Right ventricle myocardium superior (tissue), 1 donor: ENCODE results near the gene BECN2. TPM values are rescaled to one million over a fixed set of nuclear protein-coding genes. Genes with fewer than 3 reads are reported as not detected.

Source experiments
- ATAC-seq: fragments of 200-7000 bp; cut with Tn5 transposase; one replicate; pipeline ENCODE4 v1.9.1; 2020; ENCODE audit warnings: mild to moderate bottlenecking; ENCODE audit not compliant: poor library complexity
- DNase-seq: peaks from one replicate; pipeline ENCODE4 v3.0.0-alpha.2; 2020
- intact Hi-C: fragments of 100-400 bp; cut with DNase I; formaldehyde crosslinking; loops from one replicate; pipeline ENCODE4 v1.11.2; 2022
- long read RNA-seq: library from polyadenylated mRNA; unstranded; transcript quantifications from one replicate; pipeline ENCODE4 v2.0.0, GENCODE V29; 2021
- total RNA-seq: library from RNA; stranded (reverse); fragmentation: NEBNext Ultra II Directional; extraction: Animal tissue kit (Norgen Biotek cat#: 25700); gene quantifications from one replicate; pipeline ENCODE4 v1.2.1, GENCODE V29; 2021
- donor health status: DM: no; HTN: yes; CAD: no; lungs with severe emphysema.

Gene BECN2, protein sequence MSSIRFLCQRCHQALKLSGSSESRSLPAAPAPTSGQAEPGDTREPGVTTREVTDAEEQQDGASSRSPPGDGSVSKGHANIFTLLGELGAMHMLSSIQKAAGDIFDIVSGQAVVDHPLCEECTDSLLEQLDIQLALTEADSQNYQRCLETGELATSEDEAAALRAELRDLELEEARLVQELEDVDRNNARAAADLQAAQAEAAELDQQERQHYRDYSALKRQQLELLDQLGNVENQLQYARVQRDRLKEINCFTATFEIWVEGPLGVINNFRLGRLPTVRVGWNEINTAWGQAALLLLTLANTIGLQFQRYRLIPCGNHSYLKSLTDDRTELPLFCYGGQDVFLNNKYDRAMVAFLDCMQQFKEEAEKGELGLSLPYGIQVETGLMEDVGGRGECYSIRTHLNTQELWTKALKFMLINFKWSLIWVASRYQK
- not detected for total RNA-seq
- long read RNA-seq: 0 reads

DNA sequence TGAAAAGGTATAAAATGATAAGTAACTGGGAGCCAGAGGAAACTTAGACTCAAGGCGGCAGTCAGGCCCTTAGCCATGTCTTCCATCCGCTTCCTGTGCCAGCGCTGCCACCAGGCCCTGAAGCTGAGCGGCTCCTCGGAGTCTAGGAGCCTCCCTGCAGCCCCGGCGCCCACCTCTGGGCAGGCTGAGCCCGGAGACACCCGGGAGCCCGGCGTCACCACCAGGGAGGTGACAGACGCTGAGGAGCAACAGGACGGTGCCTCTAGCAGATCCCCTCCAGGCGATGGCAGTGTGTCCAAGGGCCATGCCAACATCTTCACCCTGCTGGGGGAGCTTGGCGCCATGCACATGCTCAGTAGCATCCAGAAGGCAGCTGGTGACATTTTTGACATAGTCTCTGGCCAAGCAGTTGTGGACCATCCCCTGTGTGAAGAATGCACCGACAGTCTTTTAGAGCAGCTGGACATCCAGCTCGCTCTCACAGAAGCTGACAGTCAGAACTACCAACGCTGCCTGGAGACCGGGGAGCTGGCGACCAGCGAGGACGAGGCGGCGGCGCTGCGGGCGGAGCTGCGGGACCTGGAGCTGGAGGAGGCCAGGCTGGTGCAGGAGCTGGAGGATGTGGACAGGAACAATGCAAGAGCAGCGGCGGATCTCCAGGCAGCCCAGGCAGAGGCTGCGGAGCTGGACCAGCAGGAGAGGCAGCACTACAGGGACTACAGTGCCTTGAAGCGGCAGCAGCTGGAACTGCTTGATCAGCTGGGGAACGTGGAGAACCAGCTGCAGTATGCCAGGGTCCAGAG, at the start of gene BECN2:
BECN2 (plus strand) TSS at position 76 of the 803 bp plus-strand sequence; CDS start at position 76, 0 bp downstream.
- ATAC-seq (no peak), DNase-seq (no peak)
- intact Hi-C loops: no loop called here

DNA sequence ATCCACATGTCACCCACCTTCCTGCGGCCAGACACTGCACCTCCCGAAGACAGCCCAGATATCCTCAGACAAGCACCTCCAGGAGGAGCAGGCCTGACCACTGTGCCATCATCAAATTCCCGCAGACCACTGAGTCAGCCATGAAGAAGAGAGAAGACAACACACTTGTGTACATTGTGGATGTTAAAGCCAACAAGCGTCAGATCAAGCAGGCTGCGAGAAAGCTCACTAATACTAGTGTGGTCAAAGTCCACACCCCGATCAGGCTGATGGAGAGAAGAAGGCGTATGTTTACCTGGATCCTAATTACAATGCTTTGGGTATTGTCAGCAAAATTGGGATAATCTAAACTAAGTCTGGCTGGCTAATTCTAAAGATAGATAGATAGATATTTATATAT, 41.4 kb upstream of the BECN2 start:
- intact Hi-C loops: no loop called here
- ATAC-seq: no peak
- DNase-seq: no peak

DNA sequence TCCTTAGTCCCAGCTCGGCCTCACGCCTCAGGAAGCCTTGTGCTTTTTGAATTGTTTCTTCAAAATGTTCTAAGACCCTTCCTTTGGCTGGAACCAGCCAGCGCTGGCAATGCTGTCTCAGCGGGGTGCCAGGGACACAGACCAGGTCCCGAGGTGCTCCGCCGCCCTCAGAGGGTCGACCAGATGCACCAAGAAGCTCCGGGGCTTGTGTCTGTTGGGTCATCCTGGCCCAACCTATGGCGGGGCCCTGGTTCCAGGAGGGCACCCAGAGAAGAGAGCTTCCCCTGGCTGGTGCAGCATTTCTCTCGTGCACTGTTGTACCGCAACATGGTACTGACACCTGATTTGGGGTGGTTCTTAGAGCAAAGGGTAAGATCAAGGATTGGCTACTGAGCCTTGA, 40.1 kb upstream of the BECN2 start:
- no peak for ATAC-seq
- intact Hi-C loops: no loop called here

DNA sequence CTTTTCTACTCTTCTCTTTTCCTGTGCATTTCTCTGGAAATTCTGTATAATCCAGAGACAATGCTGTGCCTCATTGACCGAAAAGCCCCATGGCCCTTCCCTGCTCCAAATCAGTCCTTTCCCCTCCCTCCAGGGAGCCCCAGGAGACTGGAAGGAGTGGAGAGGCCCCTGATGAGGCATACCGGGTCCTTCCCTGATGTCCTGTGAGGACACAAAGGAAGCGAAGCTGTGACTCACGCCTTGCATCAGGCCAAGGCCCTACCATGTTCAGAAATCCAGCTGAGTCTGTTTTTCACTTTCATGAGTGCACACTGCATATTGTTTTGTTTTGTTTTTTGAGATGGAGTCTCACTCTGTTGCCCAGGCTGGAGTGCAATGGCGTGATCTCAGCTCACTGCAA, 38.7 kb upstream of the BECN2 start:
- intact Hi-C loops: no loop called here
- ATAC-seq (no peak), DNase-seq (no peak)

More for the DNA sequence above, 40.1 kb upstream of the BECN2 start:
- DNase-seq: no peak

DNA sequence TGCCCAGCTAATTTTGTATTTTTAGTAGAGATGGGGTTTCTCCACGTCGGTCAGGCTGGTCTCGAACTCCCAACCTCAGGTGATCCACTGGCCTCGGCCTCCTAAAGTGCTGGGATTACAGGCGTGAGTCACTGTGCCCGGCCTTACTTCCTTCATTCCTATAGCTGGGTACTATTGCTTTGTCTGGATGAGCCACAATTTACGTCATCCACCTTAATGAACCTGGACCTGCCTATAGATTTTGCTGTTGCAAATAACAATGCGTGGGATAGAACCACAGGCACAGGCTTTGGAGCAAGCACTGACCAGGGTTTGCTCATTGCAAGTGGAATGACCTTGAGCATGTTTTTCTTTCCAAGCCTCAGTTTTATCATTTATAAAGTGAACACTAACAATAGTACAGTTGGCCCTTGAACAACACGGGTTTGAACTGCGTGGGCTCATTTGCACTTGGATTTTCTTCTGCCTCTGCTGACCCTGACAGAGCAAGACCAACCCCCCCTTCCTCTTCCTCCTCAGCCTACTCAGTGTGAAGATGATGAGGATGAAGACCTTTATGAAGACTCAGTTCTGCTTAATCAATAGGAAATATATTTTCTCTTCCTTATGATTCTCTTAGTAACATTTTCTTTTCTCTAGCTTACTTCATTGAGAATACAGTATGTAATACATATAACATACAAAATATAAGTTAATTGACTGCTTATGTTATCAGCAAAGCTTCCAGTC, 33.3 kb upstream of the BECN2 start:
- intact Hi-C loops: no loop called here
- ATAC-seq (no peak), DNase-seq (no peak)

DNA sequence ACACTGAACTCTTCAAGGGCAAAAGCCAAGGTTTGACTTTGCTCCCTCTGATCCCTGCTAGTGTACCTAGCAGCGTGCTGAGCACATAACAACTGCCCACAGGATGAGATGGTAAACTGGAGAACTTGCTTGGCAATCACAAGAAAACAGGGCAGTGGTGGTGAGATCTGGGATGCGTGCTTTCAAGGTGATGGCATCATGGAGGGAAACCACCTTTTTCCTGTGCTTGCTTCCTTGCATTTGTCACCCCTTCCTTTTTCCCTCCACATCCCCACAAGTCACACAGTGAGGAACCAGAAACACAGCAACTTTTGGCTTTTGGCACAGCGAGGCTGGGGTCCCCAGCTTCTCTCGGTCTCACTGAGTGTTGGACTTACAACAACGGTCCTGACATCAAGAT, 31.4 kb upstream of the BECN2 start:
- no peak for ATAC-seq
- intact Hi-C loops: no loop called here
- DNase-seq: no peak

DNA sequence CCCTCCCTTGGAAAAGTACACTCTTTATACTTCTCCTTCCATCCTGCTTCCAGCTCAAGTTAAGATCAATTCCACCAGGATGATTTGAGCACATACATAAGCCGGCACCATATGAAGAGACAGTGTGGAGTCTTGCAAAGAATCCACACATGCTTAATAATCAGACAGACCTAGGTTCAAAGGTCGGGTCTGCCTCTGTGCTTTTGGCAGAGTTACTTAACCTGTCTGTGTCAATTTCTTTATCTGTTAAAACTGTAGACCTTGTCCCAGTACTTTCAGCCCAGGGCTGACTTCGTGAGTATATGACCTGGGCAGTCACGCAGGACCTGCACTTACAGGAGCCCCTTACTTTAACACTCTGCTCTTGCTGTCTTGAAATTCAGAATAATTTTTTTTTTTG, 30.2 kb upstream of the BECN2 start:
- no peak for ATAC-seq
- DNase-seq: no peak
- intact Hi-C loops: no loop called here

DNA sequence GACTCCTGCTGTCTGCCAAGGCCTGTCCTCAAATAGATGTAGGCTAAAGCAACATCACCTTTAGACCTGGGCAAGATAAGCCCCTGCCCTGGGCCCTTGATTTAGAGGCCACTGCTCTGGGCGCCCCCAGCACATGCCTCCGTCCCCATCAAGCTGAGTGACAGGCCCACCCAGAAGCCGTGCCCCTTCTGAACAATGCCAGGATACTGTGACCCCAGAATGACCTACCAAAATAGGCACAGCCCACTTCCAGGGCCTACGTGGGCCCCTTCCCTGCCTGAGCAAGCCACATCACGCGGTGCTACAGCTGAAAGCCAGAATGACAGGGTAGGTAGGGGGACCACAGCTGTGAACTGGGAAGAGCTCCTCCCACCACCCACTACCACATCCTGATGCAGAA, 24.7 kb upstream of the BECN2 start:
- no peak for ATAC-seq
- no peak for DNase-seq
- intact Hi-C loops: no loop called here

DNA sequence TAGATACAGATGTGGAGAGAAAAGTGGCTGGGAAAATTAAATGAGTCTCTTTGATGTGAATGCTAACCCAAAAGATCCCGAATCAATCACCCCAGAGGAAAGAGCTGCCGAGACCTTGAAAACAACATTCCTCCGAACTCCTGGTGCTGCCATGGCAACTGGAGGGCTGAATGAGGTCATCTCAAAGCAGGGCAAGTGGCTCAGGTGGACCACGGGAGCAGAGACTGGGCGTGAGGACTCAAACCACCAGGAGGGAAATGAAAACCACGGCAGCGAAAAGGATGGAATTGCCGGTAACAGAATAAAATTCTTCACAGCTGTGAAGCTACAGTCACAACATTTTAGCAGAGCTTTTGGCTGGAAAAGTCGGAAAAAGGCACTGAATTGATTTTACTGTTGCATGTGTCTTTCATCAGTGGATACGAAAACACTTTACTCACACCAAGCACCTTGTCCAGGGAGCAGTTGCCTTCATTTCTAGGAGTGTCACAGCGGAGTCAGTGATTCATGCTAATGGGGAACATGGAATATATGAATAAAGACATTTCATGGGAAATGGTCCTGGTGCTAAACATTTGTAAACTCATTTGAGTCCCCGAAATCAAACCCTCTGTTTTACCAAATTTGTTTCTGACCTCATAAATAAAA, 23.2 kb upstream of the BECN2 start:
- ATAC-seq (no peak), DNase-seq (no peak)
- intact Hi-C loops: no loop called here

DNA sequence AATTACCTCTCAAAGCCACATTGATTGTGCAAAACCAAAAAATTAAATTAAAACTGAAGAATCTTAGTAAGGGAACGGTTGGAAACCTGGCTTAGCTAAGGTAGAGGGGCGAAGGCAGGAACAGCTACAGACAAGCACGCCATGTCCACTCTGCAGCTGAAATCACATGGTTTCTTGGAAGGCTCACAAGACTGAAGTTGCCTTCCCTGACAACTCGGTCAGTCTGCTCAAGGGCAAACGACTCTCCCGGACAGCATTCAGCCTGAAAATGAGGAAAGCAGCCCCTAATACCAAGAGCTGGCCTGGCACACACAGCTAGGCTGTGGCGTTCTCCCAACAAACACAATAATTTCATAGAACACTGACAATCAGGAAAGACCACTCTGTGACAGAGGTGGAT, 22.7 kb upstream of the BECN2 start:
- intact Hi-C loops: no loop called here
- DNase-seq: no peak
- ATAC-seq: no peak

DNA sequence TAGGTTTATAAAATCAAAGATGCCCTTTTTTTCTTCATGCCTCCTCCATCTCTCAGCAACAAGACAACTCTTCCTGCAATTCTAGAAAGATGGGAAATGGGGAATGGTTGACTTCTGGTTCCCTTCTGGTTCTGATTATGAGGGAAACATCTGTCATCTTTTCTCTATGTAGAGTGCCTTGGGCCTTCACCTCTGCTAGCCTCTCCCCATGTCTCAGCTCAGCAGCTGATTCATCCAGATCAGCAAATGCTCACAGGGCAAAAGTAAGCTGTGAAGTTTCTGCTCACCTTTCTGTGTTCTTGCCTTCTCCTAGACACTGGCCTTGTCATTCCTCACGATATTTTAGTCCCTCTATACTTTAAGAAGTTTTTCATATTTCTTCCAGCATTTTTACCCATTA, 17.8 kb upstream of the BECN2 start:
- intact Hi-C loops: no loop called here
- ATAC-seq (no peak), DNase-seq (no peak)

DNA sequence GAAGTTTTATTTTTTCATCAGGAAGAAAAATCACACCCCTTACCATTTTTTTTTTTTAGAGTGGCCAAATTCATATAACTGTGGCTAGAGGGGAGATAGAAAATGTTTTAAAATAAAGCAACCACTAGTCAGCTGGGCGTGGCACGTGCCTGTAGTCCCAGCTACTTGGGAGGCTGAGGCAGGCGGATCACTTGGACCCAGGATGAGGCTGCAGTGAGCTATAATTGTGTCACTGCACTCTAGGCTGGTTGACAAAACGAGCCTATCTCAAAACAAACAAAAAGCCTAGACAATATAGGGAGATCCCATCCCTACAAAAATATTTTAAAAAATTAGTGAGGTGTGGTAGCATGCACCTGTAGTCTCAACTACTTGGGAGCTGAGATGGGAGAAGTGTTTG, 14.8 kb upstream of the BECN2 start:
- ATAC-seq (no peak), DNase-seq (no peak)
- intact Hi-C loops: no loop called here

DNA sequence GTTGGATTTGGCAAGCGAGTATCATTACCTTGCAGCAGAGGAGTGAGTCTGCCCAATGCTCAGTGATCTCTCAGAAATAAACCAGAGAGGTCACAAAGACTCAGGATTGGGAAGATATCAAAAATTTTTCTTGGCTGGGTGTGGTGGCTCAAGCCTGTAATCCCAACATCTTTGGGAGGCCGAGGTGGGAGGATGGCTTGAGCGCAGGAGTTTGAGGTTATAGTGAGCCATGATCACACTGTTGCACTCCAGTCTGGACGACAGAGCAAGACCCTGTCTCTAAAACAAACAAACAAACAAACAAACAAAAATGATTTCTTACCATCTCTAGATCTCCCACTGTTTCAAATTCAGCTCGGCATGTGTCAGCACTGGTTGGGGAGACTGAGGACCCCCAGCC, 13.3 kb upstream of the BECN2 start:
- intact Hi-C loops: no loop called here
- ATAC-seq: no peak
- DNase-seq: no peak

DNA sequence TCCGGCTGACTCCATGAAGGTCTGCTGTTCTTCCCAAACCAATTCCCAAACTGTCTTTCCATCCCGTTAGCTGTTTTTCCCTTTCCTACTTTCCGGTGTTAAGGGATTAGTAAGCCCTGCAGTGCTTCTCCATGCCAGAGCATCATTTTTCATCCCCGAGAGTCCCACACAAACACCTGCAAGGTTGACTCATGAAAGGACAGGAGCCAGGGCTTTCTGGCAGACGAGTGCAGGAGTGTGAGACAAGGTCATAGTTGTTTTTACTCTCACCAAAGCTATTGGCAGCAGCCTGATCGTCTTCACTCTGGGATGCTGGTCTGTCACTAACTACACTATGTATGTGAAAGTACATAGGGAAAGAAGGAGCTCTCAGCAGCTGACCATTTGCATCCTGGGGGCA, 10.2 kb upstream of the BECN2 start:
- intact Hi-C loops: no loop called here
- DNase-seq (no peak), ATAC-seq (no peak)

DNA sequence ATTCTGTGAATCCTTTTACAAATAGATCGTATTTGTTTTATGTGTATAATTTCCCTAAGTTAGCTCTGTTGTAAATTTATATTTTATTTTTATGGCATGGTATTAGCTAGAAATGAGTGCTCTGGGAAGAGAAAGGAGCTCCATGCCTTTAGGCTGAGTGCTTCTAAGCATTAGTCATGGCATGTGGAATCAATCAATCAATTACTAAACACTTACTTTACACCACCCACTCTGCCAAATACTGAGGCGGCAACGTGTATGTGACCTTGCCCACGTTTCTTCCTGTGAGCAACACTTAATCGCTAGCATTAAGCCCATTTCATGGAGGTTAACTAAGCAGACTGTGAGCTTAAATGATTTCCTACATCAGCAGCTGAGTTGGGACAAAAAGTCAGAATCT, 7.2 kb upstream of the BECN2 start:
- intact Hi-C loops: no loop called here
- DNase-seq (no peak), ATAC-seq (no peak)

DNA sequence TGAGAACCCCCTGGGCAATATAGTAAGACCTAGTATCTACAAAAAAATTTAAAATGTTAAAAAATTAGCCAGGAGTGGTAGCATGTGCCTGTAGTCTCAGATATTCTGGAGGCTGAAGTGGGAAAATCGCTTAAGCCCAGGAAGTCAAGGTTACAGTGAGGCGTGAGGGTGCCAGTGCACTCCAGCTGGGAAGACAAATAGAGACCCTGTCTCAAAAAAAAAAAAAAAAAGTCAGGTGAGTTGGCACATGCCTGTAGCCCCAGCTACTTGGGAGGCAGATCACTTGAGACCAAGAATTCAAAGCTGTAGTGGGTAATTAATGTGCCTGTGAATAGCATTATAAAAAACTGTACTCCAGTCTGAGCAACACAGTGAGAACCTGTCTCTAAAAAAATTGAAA, 4.6 kb downstream of the BECN2 start:
- intact Hi-C loops: no loop called here
- DNase-seq: no peak

DNA sequence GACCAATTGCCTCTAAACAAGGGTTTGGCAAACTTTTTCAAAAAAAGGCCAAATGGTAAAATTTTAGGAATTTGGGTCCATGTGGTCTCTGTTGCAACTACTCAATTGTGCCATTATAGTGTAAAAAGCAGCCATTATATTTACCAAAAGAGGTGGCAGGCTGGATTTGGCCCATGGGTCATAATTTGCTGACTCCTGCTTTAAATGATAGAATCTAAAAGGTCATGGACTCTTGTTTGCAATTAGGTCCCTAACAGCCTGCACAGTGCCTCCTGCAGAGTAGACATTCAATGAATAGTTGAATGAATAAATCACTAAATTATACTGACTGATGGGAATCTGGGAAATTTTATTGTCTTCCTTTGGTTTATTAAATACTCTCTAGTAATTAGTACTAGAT, 6.2 kb downstream of the BECN2 start:
- ATAC-seq (no peak), DNase-seq (no peak)
- intact Hi-C loops: no loop called here

More for the DNA sequence above, 4.6 kb downstream of the BECN2 start:
- no peak for ATAC-seq

DNA sequence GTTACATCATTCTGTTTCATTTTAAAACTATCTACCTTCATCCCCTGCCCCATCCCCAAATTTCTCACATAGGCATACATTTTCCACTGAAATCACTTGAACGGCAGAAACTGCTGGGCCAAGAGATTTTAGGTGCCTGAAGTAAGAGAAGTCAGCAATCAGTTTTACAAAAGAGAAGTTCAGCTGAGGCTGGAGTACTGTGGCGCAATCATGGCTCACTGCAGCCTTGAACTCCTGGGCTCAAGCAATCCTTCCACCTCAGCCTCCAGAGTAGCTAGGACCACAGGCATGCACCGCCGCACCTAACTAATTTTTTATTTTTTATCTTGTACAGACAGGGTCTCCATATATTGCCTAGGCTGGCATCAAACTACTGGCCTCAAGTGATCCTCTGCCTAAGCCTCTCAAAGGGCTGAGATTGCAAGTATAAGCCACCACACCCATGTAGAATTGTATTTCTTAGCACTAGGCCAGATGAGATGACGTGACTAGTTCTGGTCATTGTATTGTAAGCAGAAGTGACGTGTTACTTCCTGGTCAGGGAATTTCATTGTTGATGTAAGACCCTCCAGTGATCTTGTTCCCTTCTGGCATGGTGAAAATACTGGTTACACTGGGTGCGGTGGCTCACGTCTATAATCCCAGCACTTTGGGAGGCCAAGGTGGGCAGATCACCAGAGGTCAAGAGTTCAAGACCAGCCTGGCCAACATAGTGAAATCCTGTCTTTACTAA, 7.1 kb downstream of the BECN2 start:
- DNase-seq: peak; percentile 54
- intact Hi-C loops: no loop called here

More for the DNA sequence above, 7.1 kb downstream of the BECN2 start:
- peak; percentile 56 for ATAC-seq
